Choroid plexus epithelial cell (primary cell): ENCODE measurements around the gene SLC15A2.

ENCODE experiments used
- DNase-seq: peaks from one replicate; pipeline ENCODE4 v3.0.0-alpha.2; 2010; ENCODE audit warnings: low read depth
- H3K4me3 ChIP-seq: 2 replicates; pipeline ENCODE4 v1.5.1; 2011; ENCODE audit warnings: low read depth, mild to moderate bottlenecking, control low read depth, low read length, moderate library complexity
- TF ChIP-seq, protein P1 (sequence below): conservative IDR thresholded peaks from 2 replicates; pipeline ENCODE4 v1.5.1; 2011; ENCODE audit warnings: low read depth, mild to moderate bottlenecking, control low read depth, inconsistent platforms, low read length, moderate library complexity

SLC15A2 gene

DNA sequence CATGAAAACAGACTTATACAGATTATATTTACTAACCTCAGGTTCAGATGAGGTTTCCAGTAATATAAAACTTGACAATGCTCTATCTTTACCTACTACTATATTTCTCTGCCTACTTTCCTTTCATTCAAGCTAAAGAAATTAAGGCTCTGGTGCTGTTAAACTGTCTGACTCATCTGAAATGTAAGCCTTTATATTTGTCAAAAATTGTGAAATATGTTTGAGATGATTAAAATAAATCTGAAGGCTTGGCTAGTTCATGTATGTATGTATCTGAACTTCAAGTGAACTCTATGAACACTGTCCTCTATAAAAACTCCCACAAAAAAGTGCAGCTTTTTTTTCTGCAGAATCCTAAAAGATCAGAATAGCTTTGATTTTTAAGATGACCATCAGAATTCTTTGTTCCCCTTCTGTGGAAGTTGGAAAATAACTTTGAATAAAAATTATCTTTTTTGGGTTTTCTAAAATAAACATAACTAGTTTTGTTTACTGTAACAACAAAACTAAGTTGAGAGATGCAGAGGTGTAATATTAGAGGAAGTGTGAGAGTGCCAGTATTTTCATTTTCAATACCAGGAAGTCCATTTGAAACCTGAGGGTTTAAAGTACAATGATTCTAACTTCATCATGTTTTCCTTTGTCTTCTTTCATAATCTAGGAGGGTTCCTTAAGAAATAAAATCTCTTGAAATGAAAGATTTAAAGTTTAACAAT is 85.7 kb downstream of the SLC15A2 start:
- DNase-seq: no peak
- TF ChIP-seq, protein P1, sequence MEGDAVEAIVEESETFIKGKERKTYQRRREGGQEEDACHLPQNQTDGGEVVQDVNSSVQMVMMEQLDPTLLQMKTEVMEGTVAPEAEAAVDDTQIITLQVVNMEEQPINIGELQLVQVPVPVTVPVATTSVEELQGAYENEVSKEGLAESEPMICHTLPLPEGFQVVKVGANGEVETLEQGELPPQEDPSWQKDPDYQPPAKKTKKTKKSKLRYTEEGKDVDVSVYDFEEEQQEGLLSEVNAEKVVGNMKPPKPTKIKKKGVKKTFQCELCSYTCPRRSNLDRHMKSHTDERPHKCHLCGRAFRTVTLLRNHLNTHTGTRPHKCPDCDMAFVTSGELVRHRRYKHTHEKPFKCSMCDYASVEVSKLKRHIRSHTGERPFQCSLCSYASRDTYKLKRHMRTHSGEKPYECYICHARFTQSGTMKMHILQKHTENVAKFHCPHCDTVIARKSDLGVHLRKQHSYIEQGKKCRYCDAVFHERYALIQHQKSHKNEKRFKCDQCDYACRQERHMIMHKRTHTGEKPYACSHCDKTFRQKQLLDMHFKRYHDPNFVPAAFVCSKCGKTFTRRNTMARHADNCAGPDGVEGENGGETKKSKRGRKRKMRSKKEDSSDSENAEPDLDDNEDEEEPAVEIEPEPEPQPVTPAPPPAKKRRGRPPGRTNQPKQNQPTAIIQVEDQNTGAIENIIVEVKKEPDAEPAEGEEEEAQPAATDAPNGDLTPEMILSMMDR: no peak
- H3K4me3 ChIP-seq: no peak overlapping the region

DNA sequence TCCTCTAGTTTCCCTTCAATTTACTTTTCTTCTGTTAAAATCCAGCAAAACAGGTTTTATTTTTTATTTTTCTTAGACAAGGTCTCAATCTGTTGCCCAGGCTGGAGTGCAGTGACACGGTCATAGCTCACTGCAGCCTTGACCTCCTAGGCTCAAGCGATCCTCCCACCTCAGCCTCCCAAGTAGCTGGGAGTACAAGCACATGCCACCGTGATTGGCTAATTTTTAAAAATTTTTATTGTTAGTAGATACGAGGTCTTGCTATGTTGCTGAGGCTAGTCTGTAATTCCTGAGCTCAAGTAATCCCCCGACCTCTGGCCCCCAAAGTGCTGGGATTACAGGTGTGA is 86.2 kb downstream of the SLC15A2 start:
- TF ChIP-seq, protein P1: no peak
- no peak overlapping the region for H3K4me3 ChIP-seq
- DNase-seq: no peak

DNA sequence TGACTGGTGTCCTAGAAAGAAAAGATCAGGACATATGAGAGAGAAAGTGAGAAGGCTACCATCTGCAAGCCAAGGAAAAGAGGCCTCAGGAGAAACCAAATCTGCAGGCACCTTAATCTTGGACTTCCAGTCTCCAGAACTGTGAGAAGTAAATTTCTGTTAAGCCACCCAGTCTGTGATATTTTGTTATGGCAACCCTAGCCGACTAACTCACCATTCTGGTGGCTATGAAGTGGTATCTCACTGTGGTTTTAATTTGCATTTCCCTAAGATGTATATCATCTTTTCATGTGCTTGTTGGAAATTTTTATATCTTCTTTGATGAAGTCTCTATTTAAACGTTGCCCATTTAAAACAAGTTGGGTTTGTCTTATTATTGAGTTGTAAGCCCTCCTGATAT is 87.3 kb downstream of the SLC15A2 start:
- H3K4me3 ChIP-seq: no peak overlapping the region
- TF ChIP-seq, protein P1: no peak
- no peak for DNase-seq

DNA sequence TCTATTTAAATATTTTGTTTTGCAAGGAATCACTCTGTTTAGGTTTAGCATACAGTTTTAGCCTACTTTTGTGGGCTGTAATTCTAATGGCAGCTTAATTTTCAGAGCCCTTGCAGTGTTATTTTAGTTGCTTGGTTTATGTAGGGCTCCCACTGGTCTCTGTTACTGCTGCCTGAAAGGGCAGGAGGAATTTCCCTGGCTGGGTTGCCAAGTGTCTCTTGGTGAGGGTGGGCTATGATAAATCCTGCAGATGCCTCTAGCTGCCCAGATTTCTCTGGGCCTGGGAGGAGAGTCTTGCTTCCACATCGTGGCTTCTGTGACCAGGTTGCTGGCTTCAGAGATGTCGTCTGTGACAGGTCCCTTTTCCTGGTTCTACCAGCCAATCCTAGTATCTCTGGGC is 91.6 kb downstream of the SLC15A2 start:
- no peak for DNase-seq
- H3K4me3 ChIP-seq: no peak overlapping the region
- TF ChIP-seq, protein P1: no peak

DNA sequence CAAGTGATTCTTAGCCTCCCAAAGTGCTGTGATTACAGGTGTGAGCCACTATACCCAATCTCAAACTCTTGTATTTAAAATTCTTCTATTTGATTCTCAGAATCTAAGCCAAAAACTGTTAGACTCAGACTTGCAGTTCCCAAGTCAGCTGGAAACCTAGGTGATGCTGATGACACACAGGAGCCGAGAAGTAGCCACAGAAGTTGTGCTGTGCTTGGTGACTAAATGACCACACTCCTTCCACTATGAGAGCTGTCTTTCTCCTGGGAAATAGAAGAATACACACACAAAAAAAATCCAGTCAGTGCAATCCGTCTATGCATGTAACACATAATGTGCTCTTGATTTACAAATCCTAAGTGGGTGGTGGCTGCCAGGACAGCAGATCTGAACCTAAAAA is 93.9 kb downstream of the SLC15A2 start:
- TF ChIP-seq, protein P1: no peak
- no peak for DNase-seq
- no peak overlapping the region for H3K4me3 ChIP-seq

DNA sequence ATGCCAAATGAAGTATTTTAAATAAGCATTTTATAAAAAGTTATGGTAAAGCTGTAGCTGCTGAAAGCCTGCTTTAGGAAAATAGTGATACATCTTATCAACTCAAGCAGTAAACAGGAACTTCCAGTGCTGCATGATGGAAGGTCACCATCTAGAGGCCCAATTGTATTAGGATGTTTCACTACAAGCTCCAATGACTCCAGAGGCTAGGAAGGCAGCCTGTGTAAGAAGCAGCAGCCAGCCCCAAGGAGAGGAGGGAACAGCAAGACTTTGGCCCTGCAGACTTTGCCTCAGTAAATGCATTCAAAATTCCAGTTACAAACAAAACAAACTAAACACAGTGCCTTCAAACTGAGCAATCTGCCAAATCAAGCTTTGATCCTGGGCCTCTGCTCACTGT is 95.7 kb downstream of the SLC15A2 start:
- no peak for DNase-seq

More for the DNA sequence above, 95.7 kb downstream of the SLC15A2 start:
- no peak overlapping the region for H3K4me3 ChIP-seq
- TF ChIP-seq, protein P1: no peak
